Measurements from ENCODE around the gene PRR12.
"Not testable (repeated sequence)": the region's sequence is repeated elsewhere in the genome, so short reads cannot be mapped to it uniquely, and the experiment has no call there.

Gene PRR12

GRCh38 chr19:49614096-49614833 is 23.3 kb downstream of the PRR12 start:
- H3K4me3 ChIP-seq (ENCODE audit: low read depth in 1 of 2, low read length in 1 of 2): no peak overlapping the region
- H3K27me3 ChIP-seq: no peaks in the 10 kb centered on the region
- H3K27ac ChIP-seq: no peak overlapping the region

GRCh38 chr19:49615861-49616260 is 24.9 kb downstream of the PRR12 start:
- no peaks in the 10 kb centered on the region for H3K27me3 ChIP-seq
- no peaks in the 10 kb centered on the region for H3K9me3 ChIP-seq
- TF ChIP-seq CTCF (IDR thresholded peaks at IDR 0.05): no peak
- H3K4me1 ChIP-seq (ENCODE audit: control insufficient read depth in 1 of 2, insufficient read depth in 1 of 2, low read depth in 1 of 2, low read length in 1 of 2): peaks cover 4 to 6% of the 10 kb centered on the region in 2 experiments
- H3K36me3 ChIP-seq: peaks cover 68% of the 10 kb centered on the region
- no peak overlapping the region for H3K27ac ChIP-seq
- no peak overlapping the region for H3K4me3 ChIP-seq (ENCODE audit: low read depth in 1 of 2, low read length in 1 of 2)

More at GRCh38 chr19:49614096-49614833, 23.3 kb downstream of the PRR12 start:
- H3K4me1 ChIP-seq (ENCODE audit: control insufficient read depth in 1 of 2, insufficient read depth in 1 of 2, low read depth in 1 of 2, low read length in 1 of 2): peaks cover 4 to 6% of the 10 kb centered on the region in 2 experiments
- H3K9me3 ChIP-seq: no peaks in the 10 kb centered on the region
- no peak for TF ChIP-seq CTCF (IDR thresholded peaks at IDR 0.05)
- peaks cover 66% of the 10 kb centered on the region for H3K36me3 ChIP-seq

GRCh38 chr19:49616532-49616931 is 25.6 kb downstream of the PRR12 start:
- Histone ChIP-seq H3K4me1 (ENCODE audit: control insufficient read depth in 1 of 2, insufficient read depth in 1 of 2, low read depth in 1 of 2, low read length in 1 of 2) (peaks cover 4 to 6% of the 10 kb centered on the region in 2 experiments), H3K27me3 (no peaks in the 10 kb centered on the region), H3K9me3 (no peaks in the 10 kb centered on the region), H3K27ac (no peak overlapping the region), H3K4me3 (ENCODE audit: low read depth in 1 of 2, low read length in 1 of 2) (no peak overlapping the region), H3K36me3 (peaks cover 69% of the 10 kb centered on the region)
- TF ChIP-seq CTCF (IDR thresholded peaks at IDR 0.05): no peak

GRCh38 chr19:49616945-49617344 is 26.0 kb downstream of the PRR12 start:
- Histone ChIP-seq H3K4me3 (ENCODE audit: low read depth in 1 of 2, low read length in 1 of 2) (no peak overlapping the region), H3K27me3 (no peaks in the 10 kb centered on the region), H3K9me3 (no peaks in the 10 kb centered on the region), H3K4me1 (ENCODE audit: control insufficient read depth in 1 of 2, insufficient read depth in 1 of 2, low read depth in 1 of 2, low read length in 1 of 2) (peaks cover 4 to 6% of the 10 kb centered on the region in 2 experiments), H3K27ac (no peak overlapping the region), H3K36me3 (peaks cover 73% of the 10 kb centered on the region)
- TF ChIP-seq CTCF (IDR thresholded peaks at IDR 0.05): no peak

GRCh38 chr19:49617860-49618259 is 26.9 kb downstream of the PRR12 start:
- H3K9me3 ChIP-seq; H3K27ac ChIP-seq; H3K4me3 ChIP-seq (ENCODE audit: low read depth in 1 of 2, low read length in 1 of 2); H3K4me1 ChIP-seq (ENCODE audit: control insufficient read depth in 1 of 2, insufficient read depth in 1 of 2, low read depth in 1 of 2, low read length in 1 of 2); H3K27me3 ChIP-seq: not testable (repeated sequence)
- peaks cover 74% of the 10 kb centered on the region for H3K36me3 ChIP-seq
